ENCODE data around the gene CAPZA2. TPM values are rescaled to one million over a fixed set of nuclear protein-coding genes. Genes with fewer than 3 reads are reported as not detected.

Gene CAPZA2
- total and polyA plus RNA-seq, 9 of the 15 experiments (the other 6 are each of a cell fraction or from before 2014, with no cell fraction given), result 67.0 to 524 (median 176) TPM

DNA sequence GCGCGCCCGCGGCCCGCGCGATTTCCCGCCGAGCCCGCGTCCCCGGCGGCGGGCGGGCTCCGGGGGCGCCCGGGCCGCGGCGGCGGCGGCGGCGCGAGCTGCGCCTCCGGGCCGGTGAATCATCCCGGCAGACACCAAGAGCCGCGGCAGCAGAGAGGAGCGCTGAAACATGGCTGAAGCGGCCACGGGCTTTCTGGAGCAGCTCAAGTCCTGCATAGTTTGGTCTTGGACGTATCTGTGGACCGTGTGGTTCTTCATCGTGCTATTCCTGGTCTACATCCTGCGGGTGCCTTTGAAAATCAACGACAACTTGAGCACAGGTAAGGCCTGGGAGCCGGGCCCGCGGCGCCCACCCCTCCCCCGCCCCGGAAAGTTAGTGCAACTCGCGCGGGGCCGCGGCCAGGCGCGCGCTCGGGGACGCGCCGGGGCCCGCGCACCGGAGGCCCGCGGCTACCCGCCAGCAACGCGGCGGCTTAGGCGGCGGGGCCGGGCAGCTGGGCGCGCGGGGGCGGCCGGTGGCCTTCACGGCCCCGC is 91.1 kb downstream of the CAPZA2 start, which contains the start of gene ST7 (continued):
- TF ChIP-seq ZNF263 (CRISPR knock-in tag; IDR thresholded peaks at IDR 0.05; ENCODE audit: borderline replicate concordance) (no peak; the same call in 1 of the 2 replicates), THRAP3 (IDR thresholded peaks at IDR 0.05; ENCODE audit: borderline replicate concordance) (no peak), ATF1 (CRISPR knock-in tag; IDR thresholded peaks at IDR 0.05) (no peak), ATF1 (tag; IDR thresholded peaks at IDR 0.05) (no peak), LCOR (CRISPR knock-in tag; IDR thresholded peaks at IDR 0.05) (no peak), PTTG1 (tag; IDR thresholded peaks at IDR 0.05; ENCODE audit: low read depth) (no peak), HDAC1 (IDR thresholded peaks at IDR 0.05) (no peak), MTA2 (IDR thresholded peaks at IDR 0.05; ENCODE audit: low read depth) (no peak), FOXA3 (CRISPR knock-in tag; conservative IDR thresholded peaks at IDR 0.05 in 1 of 2, IDR thresholded peaks at IDR 0.05 in 1 of 2) (no peak), SAFB2 (IDR thresholded peaks at IDR 0.05; ENCODE audit: borderline replicate concordance, low read depth, low read length, severe bottlenecking) (no peak), SIRT6 (IDR thresholded peaks at IDR 0.05; ENCODE audit: low read depth, low read length) (no peak), ZNF239 (CRISPR knock-in tag; IDR thresholded peaks at IDR 0.05) (peak; percentile 45; the same call in 1 of the 2 replicates), BCLAF1 (IDR thresholded peaks at IDR 0.05; ENCODE audit: borderline replicate concordance in 1 of 2, control insufficient read depth in 1 of 2, low read depth in 2 of 2, low read length in 1 of 2) (no peak), MEF2A (IDR thresholded peaks at IDR 0.05; ENCODE audit: control insufficient read depth, low read depth, low read length) (no peak), FOXJ3 (CRISPR knock-in tag; IDR thresholded peaks at IDR 0.05) (no peak), ATF4 (CRISPR knock-in tag; IDR thresholded peaks at IDR 0.05) (peak; percentile 71), CREM (IDR thresholded peaks at IDR 0.05; ENCODE audit: low read depth) (peak; percentile 24; the same call in 1 of the 2 replicates), MTA1 (IDR thresholded peaks at IDR 0.05; ENCODE audit: borderline replicate concordance) (no peak), SIN3A (IDR thresholded peaks at IDR 0.05; ENCODE audit: borderline replicate concordance in 2 of 2, control insufficient read depth in 1 of 2, low read depth in 2 of 2, low read length in 2 of 2) (0 out of 4 replicates have a peak, but pooled peaks of 1 of the 2 experiments have one; percentile 79), XRCC3 (IDR thresholded peaks at IDR 0.05) (no peak), RBM14 (IDR thresholded peaks at IDR 0.05; ENCODE audit: borderline replicate concordance, insufficient read depth, low read depth, low read length) (no peak), CBX5 (IDR thresholded peaks at IDR 0.05; ENCODE audit: borderline replicate concordance, low read depth) (no peak), E2F3 (CRISPR knock-in tag; IDR thresholded peaks at IDR 0.05) (peak; percentile 77), GATA2 (CRISPR knock-in tag; IDR thresholded peaks at IDR 0.05) (no peak)
- TF ChIP-seq, protein P1, sequence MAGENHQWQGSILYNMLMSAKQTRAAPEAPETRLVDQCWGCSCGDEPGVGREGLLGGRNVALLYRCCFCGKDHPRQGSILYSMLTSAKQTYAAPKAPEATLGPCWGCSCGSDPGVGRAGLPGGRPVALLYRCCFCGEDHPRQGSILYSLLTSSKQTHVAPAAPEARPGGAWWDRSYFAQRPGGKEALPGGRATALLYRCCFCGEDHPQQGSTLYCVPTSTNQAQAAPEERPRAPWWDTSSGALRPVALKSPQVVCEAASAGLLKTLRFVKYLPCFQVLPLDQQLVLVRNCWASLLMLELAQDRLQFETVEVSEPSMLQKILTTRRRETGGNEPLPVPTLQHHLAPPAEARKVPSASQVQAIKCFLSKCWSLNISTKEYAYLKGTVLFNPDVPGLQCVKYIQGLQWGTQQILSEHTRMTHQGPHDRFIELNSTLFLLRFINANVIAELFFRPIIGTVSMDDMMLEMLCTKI (IDR thresholded peaks at IDR 0.05; ENCODE audit: partially characterized antibody), result no peak

Data from K562 (cell line).